NT2/D1 (cell line): ENCODE results near the gene CLTA.
"Not testable (repeated sequence)": the region's sequence is repeated elsewhere in the genome, so short reads cannot be mapped to it uniquely, and the experiment has no call there.

ENCODE experiments used
- DNase-seq: peaks from one replicate; pipeline ENCODE4 v3.0.0-alpha.2; 2011; ENCODE audit warnings: low read depth, low spot score
- H3K27me3 ChIP-seq: 2 replicates; pipeline ENCODE4 v1.6.0; 2011; ENCODE audit warnings: mild to moderate bottlenecking; ENCODE audit not compliant: insufficient read length, insufficient read depth
- H3K36me3 ChIP-seq: 2 replicates; pipeline ENCODE4 v1.6.1; 2011; ENCODE audit warnings: mild to moderate bottlenecking, low read length, mixed read lengths; ENCODE audit not compliant: insufficient read depth, insufficient read length
- H3K4me1 ChIP-seq: 2 replicates; pipeline ENCODE4 v1.5.1; 2011; ENCODE audit not compliant: insufficient read depth, insufficient read length
- H3K4me3 ChIP-seq: 2 replicates; pipeline ENCODE4 v1.5.1; 2011; ENCODE audit warnings: low read depth; ENCODE audit not compliant: insufficient read length
- H3K9ac ChIP-seq: 2 replicates; pipeline ENCODE4 v1.6.0; 2011; ENCODE audit warnings: low read depth; ENCODE audit not compliant: insufficient read length
- H3K9me3 ChIP-seq: 2 replicates; pipeline ENCODE4 v1.5.1; 2011; ENCODE audit warnings: mild to moderate bottlenecking, low read length; ENCODE audit not compliant: insufficient read depth
- SUZ12 ChIP-seq: IDR thresholded peaks from 2 replicates; pipeline ENCODE4 v1.6.1; 2011; ENCODE audit not compliant: insufficient read length, insufficient read depth; ENCODE audit errors: extremely low read depth
- YY1 ChIP-seq: IDR thresholded peaks from 2 replicates; pipeline ENCODE4 v1.6.1; 2011; ENCODE audit not compliant: insufficient read length, insufficient read depth
- ZNF274 ChIP-seq: IDR thresholded peaks from 2 replicates; pipeline ENCODE4 v1.6.1; 2011; ENCODE audit warnings: mild to moderate bottlenecking, low read depth, low read length

CLTA gene

DNA sequence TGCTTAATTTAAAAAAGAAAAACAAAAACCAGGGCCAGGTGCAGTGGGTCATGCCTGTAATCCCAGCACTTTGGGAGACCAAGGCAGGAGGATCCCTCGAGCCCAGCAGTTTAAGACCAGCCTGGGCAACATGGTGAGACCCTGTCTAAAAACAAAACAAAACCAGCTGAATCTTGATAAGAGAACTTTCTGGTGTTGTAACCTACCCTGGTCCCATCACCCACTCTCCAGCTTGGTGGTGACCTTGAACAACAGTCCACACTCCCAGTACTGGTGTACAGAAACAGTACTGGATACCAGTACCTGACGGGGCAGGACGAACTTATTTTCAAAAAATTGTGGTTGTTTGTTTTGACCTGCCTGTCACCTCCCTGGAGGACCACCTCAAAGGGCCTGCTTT lies 30.9 kb downstream of the CLTA start:
- TF ChIP-seq ZNF274 (no peak), SUZ12 (no peak), YY1 (no peak)
- Histone ChIP-seq H3K4me1 (no peaks in the 10 kb centered on the region), H3K36me3 (peaks cover 87% of the 10 kb centered on the region), H3K9me3 (peaks cover 6% of the 10 kb centered on the region; the same call in 1 of the 2 replicates), H3K27me3 (no peaks in the 10 kb centered on the region), H3K9ac (no peak overlapping the region), H3K4me3 (no peak overlapping the region)
- no peak for DNase-seq

DNA sequence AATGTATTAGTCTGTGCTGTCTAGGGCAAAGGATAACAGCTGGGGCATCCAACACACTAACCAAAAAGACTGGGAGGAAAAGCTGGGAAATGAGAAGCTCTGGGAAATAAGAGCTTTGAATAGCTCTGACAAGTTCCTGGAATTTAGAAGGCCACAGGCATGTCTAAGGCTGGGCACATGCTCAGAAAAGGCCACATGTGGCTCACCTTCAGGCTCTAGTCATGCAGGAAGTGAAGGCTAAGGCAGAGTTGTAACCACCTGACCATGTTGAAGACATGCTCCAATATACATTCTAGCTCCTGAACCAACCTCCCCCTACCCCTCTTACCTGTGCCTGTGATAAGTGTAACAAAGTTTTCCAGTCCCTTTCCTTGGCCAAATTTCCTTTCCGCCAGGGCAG lies 31.7 kb downstream of the CLTA start:
- Histone ChIP-seq H3K27me3 (no peaks in the 10 kb centered on the region), H3K9ac (no peak overlapping the region), H3K4me1 (no peaks in the 10 kb centered on the region), H3K4me3 (no peak overlapping the region), H3K9me3 (peaks cover 6% of the 10 kb centered on the region; the same call in 1 of the 2 replicates), H3K36me3 (peaks cover 88% of the 10 kb centered on the region)
- no peak for TF ChIP-seq YY1
- TF ChIP-seq ZNF274, result no peak
- TF ChIP-seq SUZ12, result no peak
- no peak for DNase-seq

- H3K9me3 ChIP-seq, result no peaks in the 10 kb centered on the region
- peaks cover 32% of the 10 kb centered on the region for H3K36me3 ChIP-seq
- H3K27me3 ChIP-seq, result no peaks in the 10 kb centered on the region
- no peak overlapping the region for H3K9ac ChIP-seq
- H3K4me1 ChIP-seq, result no peaks in the 10 kb centered on the region
- no peak for DNase-seq
- H3K4me3 ChIP-seq, result no peak overlapping the region
- TF ChIP-seq SUZ12 (no peak), YY1 (no peak), ZNF274 (no peak)
Measured at GRCh38 chr9:36237230-36237629, 46.5 kb downstream of the CLTA start.

DNA sequence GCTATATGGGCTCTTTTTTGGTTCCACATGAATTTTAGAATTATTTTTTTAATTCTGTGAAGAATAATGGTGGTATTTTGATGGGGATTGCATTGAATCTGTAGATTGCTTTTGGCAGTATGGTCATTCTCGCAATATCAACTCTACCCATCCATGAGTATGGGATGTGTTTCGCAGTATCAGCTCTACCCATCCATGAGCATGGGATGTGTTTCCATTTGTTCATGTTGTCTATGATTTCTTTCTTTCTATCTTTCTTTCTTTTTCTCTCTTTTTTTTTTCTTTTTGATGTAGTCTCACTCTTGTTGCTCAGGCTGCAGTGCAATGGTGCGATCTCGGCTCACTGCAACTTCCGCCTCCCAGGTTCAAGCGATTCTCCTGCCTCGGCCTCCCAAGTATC lies 48.5 kb downstream of the CLTA start:
- not testable (repeated sequence) for H3K4me1 ChIP-seq, H3K27me3 ChIP-seq, H3K9me3 ChIP-seq, H3K4me3 ChIP-seq, H3K9ac ChIP-seq, DNase-seq
- H3K36me3 ChIP-seq, result peaks cover 29% of the 10 kb centered on the region

DNA sequence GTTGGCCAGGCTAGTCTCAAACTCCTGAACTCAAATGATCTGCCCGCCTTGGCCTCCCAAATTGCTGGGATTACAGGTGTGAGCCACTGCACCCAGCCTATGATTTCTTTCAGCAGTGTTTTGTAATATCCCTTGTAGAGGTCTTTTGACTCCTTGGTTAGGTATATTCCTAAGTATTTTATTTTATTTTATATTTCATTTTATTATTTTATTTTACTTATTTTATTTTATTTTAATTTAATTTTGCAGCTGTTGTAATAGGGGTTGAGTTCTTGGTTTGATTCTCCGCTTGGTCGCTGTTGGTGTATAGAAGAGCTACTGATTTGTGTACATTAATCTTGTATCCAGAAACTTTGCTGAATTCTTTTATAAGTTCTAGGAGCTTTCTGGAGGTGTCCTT lies 49.0 kb downstream of the CLTA start:
- DNase-seq, H3K9ac ChIP-seq, H3K4me3 ChIP-seq, H3K9me3 ChIP-seq, H3K4me1 ChIP-seq, H3K27me3 ChIP-seq: not testable (repeated sequence)
- peaks cover 28% of the 10 kb centered on the region for H3K36me3 ChIP-seq

GRCh38 chr9:36245906-36246305 lies 55.2 kb downstream of the CLTA start:
- no peaks in the 10 kb centered on the region for H3K4me1 ChIP-seq
- no peak overlapping the region for H3K9ac ChIP-seq
- no peak for TF ChIP-seq ZNF274
- no peak for TF ChIP-seq YY1
- no peak for TF ChIP-seq SUZ12
- H3K36me3 ChIP-seq, result peaks cover 41% of the 10 kb centered on the region
- DNase-seq, result no peak
- no peak overlapping the region for H3K4me3 ChIP-seq
- H3K9me3 ChIP-seq, result no peaks in the 10 kb centered on the region
- H3K27me3 ChIP-seq, result no peaks in the 10 kb centered on the region

DNA sequence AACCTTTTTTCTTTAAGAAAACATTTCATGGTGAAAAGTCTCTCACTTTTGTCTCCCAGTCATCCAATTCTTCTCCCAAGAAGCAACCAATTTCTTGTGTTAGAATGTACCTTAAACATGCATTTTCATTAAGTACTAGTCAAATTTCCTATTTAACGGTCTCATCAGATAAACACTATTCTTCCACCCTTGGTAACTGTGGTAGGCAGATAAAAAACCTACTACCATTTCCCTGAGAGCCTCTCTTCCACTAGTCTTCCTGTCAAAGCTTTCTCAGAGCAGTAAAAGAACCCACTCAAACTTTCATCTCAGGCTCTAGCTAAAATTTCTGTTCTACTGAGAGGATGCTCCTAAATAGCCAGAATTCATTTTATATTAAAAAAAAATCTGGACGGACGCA lies 56.6 kb downstream of the CLTA start:
- no peak for DNase-seq
- TF ChIP-seq ZNF274 (no peak), SUZ12 (no peak), YY1 (no peak)
- Histone ChIP-seq H3K4me1 (no peaks in the 10 kb centered on the region), H3K9ac (no peak overlapping the region), H3K27me3 (no peaks in the 10 kb centered on the region), H3K4me3 (no peak overlapping the region), H3K9me3 (no peaks in the 10 kb centered on the region), H3K36me3 (peaks cover 38% of the 10 kb centered on the region)

GRCh38 chr9:36248061-36248460 lies 57.3 kb downstream of the CLTA start:
- H3K36me3 ChIP-seq, result peaks cover 35% of the 10 kb centered on the region
- not testable (repeated sequence) for H3K27me3 ChIP-seq, H3K4me3 ChIP-seq, DNase-seq, H3K9me3 ChIP-seq, H3K4me1 ChIP-seq, H3K9ac ChIP-seq
